HepG2 (cell line): Measurements from ENCODE around the gene FAM177B. TPM values are rescaled to one million over a fixed set of nuclear protein-coding genes. Genes with fewer than 3 reads are reported as not detected.
A peak's percentile ranks its signal among the peaks of the same experiment; 100 is the strongest.

Source experiments
- BHLHE40 ChIP-seq: IDR thresholded peaks from 2 replicates; pipeline ENCODE4 v1.6.1; 2011; ENCODE audit warnings: low read length, improper control_type of control experiment
- CENPBD1 ChIP-seq: sonication (generic); formaldehyde crosslinking; IDR thresholded peaks from 2 replicates; pipeline ENCODE4 v1.8.0; 2022; ENCODE audit warnings: missing genetic modification reagents, low read depth, mild to moderate bottlenecking, borderline replicate concordance
- DNMT3B ChIP-seq: conservative IDR thresholded peaks from 2 replicates; pipeline ENCODE4 v1.6.1; 2016; ENCODE audit warnings: missing biosample characterization, control low read depth
- ELF4 ChIP-seq: sonication (generic); formaldehyde crosslinking; IDR thresholded peaks from 2 replicates; pipeline ENCODE4 v1.5.0; 2020; ENCODE audit warnings: missing genetic modification reagents, mild to moderate bottlenecking, moderate library complexity, borderline replicate concordance
- ETV6 ChIP-seq: sonication (generic); formaldehyde crosslinking; conservative IDR thresholded peaks from 2 replicates; pipeline ENCODE4 v1.4.0; 2020; ENCODE audit warnings: missing genetic modification reagents
- HNRNPH1 ChIP-seq: fragments of 200-400 bp; formaldehyde crosslinking; optimal IDR thresholded peaks from 2 replicates; pipeline ENCODE3; 2017; ENCODE audit warnings: mild to moderate bottlenecking, low read depth, low read length
- LRRFIP1 ChIP-seq: sonication (generic); formaldehyde crosslinking; conservative IDR thresholded peaks from 2 replicates; pipeline ENCODE4 v1.4.0; 2020; ENCODE audit warnings: missing genetic modification reagents
- NCOA5 ChIP-seq: sonication (generic); formaldehyde crosslinking; IDR thresholded peaks from 2 replicates; pipeline ENCODE4 v1.4.0; 2020; ENCODE audit warnings: missing genetic modification reagents
- RXRB ChIP-seq: IDR thresholded peaks from 2 replicates; pipeline ENCODE4 v1.6.1; 2016; ENCODE audit warnings: borderline replicate concordance, missing genetic modification reagents, missing compliant biosample characterization
- TIGD3 ChIP-seq: sonication (generic); formaldehyde crosslinking; IDR thresholded peaks from 2 replicates; pipeline ENCODE4 v1.5.1; 2020; ENCODE audit warnings: mild to moderate bottlenecking, missing genetic modification reagents, borderline replicate concordance
- YEATS4 ChIP-seq: sonication (generic); formaldehyde crosslinking; IDR thresholded peaks from 2 replicates; pipeline ENCODE4 v1.4.0; 2020; ENCODE audit warnings: missing genetic modification reagents, borderline replicate concordance
- ZFP41 ChIP-seq: sonication (generic); formaldehyde crosslinking; IDR thresholded peaks from 2 replicates; pipeline ENCODE4 v1.4.0; 2020; ENCODE audit warnings: mild to moderate bottlenecking, missing genetic modification reagents, borderline replicate concordance
- ZMYM3 ChIP-seq: sonication (generic); formaldehyde crosslinking; IDR thresholded peaks from 2 replicates; pipeline ENCODE4 v1.5.1; 2020; ENCODE audit warnings: mild to moderate bottlenecking, missing genetic modification reagents
- ZNF20 ChIP-seq: sonication (generic); formaldehyde crosslinking; IDR thresholded peaks from 2 replicates; pipeline ENCODE4 v1.4.0; 2020; ENCODE audit warnings: mild to moderate bottlenecking, moderate library complexity, missing genetic modification reagents
- ZNF253 ChIP-seq: sonication (generic); formaldehyde crosslinking; IDR thresholded peaks from 2 replicates; pipeline ENCODE4 v1.8.0; 2022; ENCODE audit warnings: mild to moderate bottlenecking, missing genetic modification reagents, borderline replicate concordance
- ZNF296 ChIP-seq: sonication (generic); formaldehyde crosslinking; conservative IDR thresholded peaks from 2 replicates; pipeline ENCODE4 v1.5.0; 2020; ENCODE audit warnings: mild to moderate bottlenecking, missing genetic modification reagents
- ZNF333 ChIP-seq: sonication (generic); formaldehyde crosslinking; IDR thresholded peaks from 2 replicates; pipeline ENCODE4 v1.4.0; 2020; ENCODE audit warnings: mild to moderate bottlenecking, missing genetic modification reagents, borderline replicate concordance
- ZNF44 ChIP-seq: sonication (generic); formaldehyde crosslinking; IDR thresholded peaks from 2 replicates; pipeline ENCODE4 v1.5.1; 2020; ENCODE audit warnings: mild to moderate bottlenecking, missing genetic modification reagents
- ZNF639 ChIP-seq: conservative IDR thresholded peaks from 2 replicates; pipeline ENCODE4 v1.6.1; 2018; ENCODE audit warnings: missing genetic modification reagents
- ZNF749 ChIP-seq: sonication (generic); formaldehyde crosslinking; IDR thresholded peaks from 2 replicates; pipeline ENCODE4 v1.8.0; 2022; ENCODE audit warnings: mild to moderate bottlenecking, missing genetic modification reagents, moderate library complexity, borderline replicate concordance
- polyA plus RNA-seq, 8 experiments: library from polyadenylated mRNA; depleted of rRNA in 3 of 8; stranded (reverse) in 7 of 8; unstranded in 1 of 8; fragments of >200 nt; fragmentation: Illumina TruSeq in 4 of 8; extraction: Trizol in 4 of 8; gene quantifications; 2 replicates each; pipeline versions ENCODE4 v1.2.1 to v1.2.3, GENCODE V29; 2011 to 2016; ENCODE audit warnings: low read depth in 4 of 8, missing spikeins in 1 of 8, mixed read lengths in 1 of 8; ENCODE audit not compliant: insufficient read depth in 1 of 8
- total RNA-seq, 5 experiments: library from RNA; depleted of rRNA; stranded (reverse); fragments of >200 nt; fragmentation: Illumina TruSeq; extraction: Trizol; gene quantifications; 2 replicates each; pipeline ENCODE4 v1.2.3, GENCODE V29; 2016; ENCODE audit warnings: low read depth in 1 of 5
- TF ChIP-seq, protein P1 (sequence below): sonication (generic); formaldehyde crosslinking; IDR thresholded peaks from 2 replicates; pipeline ENCODE4 v1.4.0; 2020; ENCODE audit warnings: missing genetic modification reagents; ENCODE audit errors: not compliant biosample characterization
- TF ChIP-seq, protein P2 (sequence below): sonication (generic); formaldehyde crosslinking; IDR thresholded peaks from 2 replicates; pipeline ENCODE4 v1.4.0; 2020; ENCODE audit warnings: mild to moderate bottlenecking, missing genetic modification reagents

The FAM177B gene
- total and polyA plus RNA-seq, 2 of the 13 experiments (the other 11 are each of a cell fraction or from before 2014, with no cell fraction given): 0.05 TPM; not detected in 1

- no peak for TF ChIP-seq ETV6
- TF ChIP-seq ZNF333 (CRISPR knock-in tag): 0 out of 2 replicates have a peak, but pooled peaks have one; percentile 54
- peak; percentile 42; the same call in 1 of the 2 replicates for TF ChIP-seq YEATS4 (CRISPR knock-in tag)
- no peak for TF ChIP-seq DNMT3B
- no peak for TF ChIP-seq ZNF44 (CRISPR knock-in tag)
- TF ChIP-seq, protein P1, sequence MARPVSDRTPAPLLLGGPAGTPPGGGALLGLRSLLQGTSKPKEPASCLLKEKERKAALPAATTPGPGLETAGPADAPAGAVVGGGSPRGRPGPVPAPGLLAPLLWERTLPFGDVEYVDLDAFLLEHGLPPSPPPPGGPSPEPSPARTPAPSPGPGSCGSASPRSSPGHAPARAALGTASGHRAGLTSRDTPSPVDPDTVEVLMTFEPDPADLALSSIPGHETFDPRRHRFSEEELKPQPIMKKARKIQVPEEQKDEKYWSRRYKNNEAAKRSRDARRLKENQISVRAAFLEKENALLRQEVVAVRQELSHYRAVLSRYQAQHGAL (CRISPR knock-in tag): no peak
- no peak for TF ChIP-seq CENPBD1
- no peak for TF ChIP-seq ZNF20
- TF ChIP-seq BHLHE40: peak; percentile 96
- peak; percentile 86; the same call in 1 of the 2 replicates for TF ChIP-seq ELF4 (CRISPR knock-in tag)
- TF ChIP-seq ZMYM3 (CRISPR knock-in tag): no peak; the same call in 1 of the 2 replicates
- no peak for TF ChIP-seq HNRNPH1
- TF ChIP-seq, protein P2, sequence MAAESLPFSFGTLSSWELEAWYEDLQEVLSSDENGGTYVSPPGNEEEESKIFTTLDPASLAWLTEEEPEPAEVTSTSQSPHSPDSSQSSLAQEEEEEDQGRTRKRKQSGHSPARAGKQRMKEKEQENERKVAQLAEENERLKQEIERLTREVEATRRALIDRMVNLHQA (CRISPR knock-in tag): no peak
- TF ChIP-seq TIGD3 (CRISPR knock-in tag): 0 out of 2 replicates have a peak, but pooled peaks have one; percentile 51
- no peak for TF ChIP-seq ZNF639 (CRISPR knock-in tag)
- TF ChIP-seq ZFP41: no peak
- TF ChIP-seq RXRB (CRISPR knock-in tag): no peak
- TF ChIP-seq LRRFIP1 (CRISPR knock-in tag): no peak
- TF ChIP-seq ZNF296 (CRISPR knock-in tag): no peak
- TF ChIP-seq NCOA5 (CRISPR knock-in tag): no peak
- TF ChIP-seq ZNF253 (CRISPR knock-in tag): no peak
- no peak for TF ChIP-seq ZNF749 (CRISPR knock-in tag)
Measured at GRCh38 chr1:222713091-222713961, 23.7 kb upstream of the FAM177B start (continued).
